ENCODE data around the gene TMA7.

GRCh38 chr3:48486952-48487351 is 46.9 kb downstream of the TMA7 start:
- no peak for TF ChIP-seq ZNF274 (IDR thresholded peaks at IDR 0.05; ENCODE audit: low read depth, low read length)
- TF ChIP-seq YY1 (IDR thresholded peaks at IDR 0.05; ENCODE audit: insufficient read depth, insufficient read length) = no peak
- TF ChIP-seq SUZ12 (IDR thresholded peaks at IDR 0.05; ENCODE audit: extremely low read depth, insufficient read depth, insufficient read length) = no peak
